Gastroesophageal sphincter (tissue), 4 donors: ENCODE measurements around the gene MCMBP. TPM values are rescaled to one million over a fixed set of nuclear protein-coding genes. Genes with fewer than 3 reads are reported as not detected.
"Not testable (repeated sequence)": the region's sequence is repeated elsewhere in the genome, so short reads cannot be mapped to it uniquely, and the experiment has no call there.

ENCODE experiments used
- ATAC-seq: fragments of 150-250 bp; one replicate; pipeline ENCODE4 v1.9.1; 2016; ENCODE audit warnings: mild to moderate bottlenecking, moderate library complexity
- H3K27ac ChIP-seq, 4 donors: fragments of 200-600 bp; sonication (generic) in 3 of 4; 1 replicate in 3 of 4; 2 replicates in 1 of 4; pipeline ENCODE4 v1.5.1; 2016 to 2019
- H3K27me3 ChIP-seq: fragments of 200-600 bp; sonication (generic); one replicate; pipeline ENCODE4 v1.5.1; 2019
- H3K36me3 ChIP-seq, 2 donors: fragments of 200-600 bp; sonication (generic); one replicate each; pipeline ENCODE4 v1.5.1; 2019; ENCODE audit warnings: control low read depth in 1 of 2
- H3K4me1 ChIP-seq, 3 donors: fragments of 200-600 bp; sonication (generic); 1 replicate in 2 of 3; 2 replicates in 1 of 3; pipeline ENCODE4 v1.5.1; 2016 to 2019; ENCODE audit warnings: control low read depth in 2 of 3
- H3K4me3 ChIP-seq, 2 donors: fragments of 200-600 bp; sonication (generic); one replicate each; pipeline ENCODE4 v1.5.1; 2019; ENCODE audit warnings: mild to moderate bottlenecking in 1 of 2, moderate library complexity in 1 of 2
- H3K9me3 ChIP-seq, 3 donors: fragments of 200-600 bp; sonication (generic); one replicate each; pipeline ENCODE4 v1.5.1; 2017 to 2019; ENCODE audit warnings: control low read depth in 2 of 3
- EP300 ChIP-seq: sonication (generic); formaldehyde crosslinking; IDR thresholded peaks from one replicate; pipeline ENCODE4 v1.6.1; 2017; ENCODE audit warnings: antibody characterized with exemption, mild to moderate bottlenecking
- POLR2A ChIP-seq, 2 donors: fragments of 450-650 bp; IDR thresholded peaks; one replicate each; pipeline ENCODE4 v1.6.1; 2017; ENCODE audit warnings: antibody characterized with exemption in 2 of 2, mild to moderate bottlenecking in 2 of 2, moderate library complexity in 1 of 2
- POLR2AphosphoS5 ChIP-seq: sonication (generic); formaldehyde crosslinking; IDR thresholded peaks from one replicate; pipeline ENCODE4 v1.6.1; 2017; ENCODE audit warnings: antibody characterized with exemption
- WGBS, 2 donors: methylation state at CpG; one replicate each; pipeline ENCODE4 v1.1.5; 2018; ENCODE audit warnings: low coverage in 1 of 2; 5-methylcytosine and 5-hydroxymethylcytosine counted together
- total RNA-seq, 4 donors: library from RNA; depleted of rRNA; stranded (reverse); fragments of >200 nt; gene quantifications; one replicate each; pipeline ENCODE4 v1.1.0, GENCODE V29; 2016
- TF ChIP-seq, protein P1 (sequence below), 4 experiments: fragments of 200-600 bp in 2 of 4; fragments of 450-650 bp in 2 of 4; sonication (generic) in 1 of 4; IDR thresholded peaks; one replicate each; pipeline ENCODE4 v1.5.1; 2017 to 2019; ENCODE audit warnings: antibody characterized with exemption in 4 of 4, mild to moderate bottlenecking in 2 of 4, moderate library complexity in 2 of 4

Gene MCMBP
- total RNA-seq, 4 donors from 2014 or later: 45.0 to 68.0 (median 54.8) TPM

DNA sequence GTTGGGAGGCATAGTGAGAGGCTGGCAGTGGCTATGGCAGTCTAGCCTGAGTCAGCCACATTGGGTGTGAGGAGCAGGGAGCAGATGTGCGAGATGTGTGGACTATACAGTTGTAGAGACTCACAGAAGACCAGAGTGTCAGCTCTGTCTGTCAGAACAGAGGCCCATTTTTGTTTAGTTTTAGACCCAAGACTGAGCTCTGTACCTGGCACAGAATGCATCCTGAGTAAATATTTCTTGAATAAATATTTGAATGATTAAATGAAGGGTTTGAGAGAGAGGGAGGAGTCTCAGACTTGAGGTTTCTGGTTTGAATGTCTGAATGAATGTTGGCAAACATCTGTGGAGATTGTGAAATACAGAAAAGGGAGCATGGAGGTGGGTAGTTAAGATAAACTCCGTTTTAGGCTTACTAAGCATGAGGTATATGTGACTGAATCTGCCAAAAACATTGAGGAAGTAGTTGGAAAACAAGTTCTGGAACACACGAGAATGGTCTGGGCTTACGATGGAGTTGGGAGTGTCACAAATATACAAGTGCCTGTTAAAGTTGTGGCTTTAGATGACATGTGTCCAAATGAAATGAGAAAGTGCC is 23.5 kb upstream of the MCMBP start:
- Histone ChIP-seq H3K36me3 (peaks cover 3 to 28% of the 10 kb centered on the region in 2 donors), H3K27ac (peak overlapping the region; percentile 39 to 68 (median 60)), H3K9me3 (no peaks in the 10 kb centered on the region), H3K27me3 (no peaks in the 10 kb centered on the region), H3K4me1 (peaks cover 19 to 82% (median 31%) of the 10 kb centered on the region in 3 donors), H3K4me3 (no peak overlapping the region)
- peak; percentile 11 for ATAC-seq
- no peak for TF ChIP-seq POLR2A (IDR thresholded peaks at IDR 0.05)
- TF ChIP-seq POLR2AphosphoS5: peak; percentile 71
- 10 to 23% methylated on average over 3 to 4 of the region's 4 CpGs for WGBS, 2 donors

- H3K27ac ChIP-seq: no peak overlapping the region
- H3K4me3 ChIP-seq: peak overlapping the region in 1 of 2 donors; percentile 91
- no peaks in the 10 kb centered on the region for H3K27me3 ChIP-seq
- TF ChIP-seq POLR2A (IDR thresholded peaks at IDR 0.05): no peak
- TF ChIP-seq EP300: no peak
- no peak for TF ChIP-seq POLR2AphosphoS5
- TF ChIP-seq, protein P1, sequence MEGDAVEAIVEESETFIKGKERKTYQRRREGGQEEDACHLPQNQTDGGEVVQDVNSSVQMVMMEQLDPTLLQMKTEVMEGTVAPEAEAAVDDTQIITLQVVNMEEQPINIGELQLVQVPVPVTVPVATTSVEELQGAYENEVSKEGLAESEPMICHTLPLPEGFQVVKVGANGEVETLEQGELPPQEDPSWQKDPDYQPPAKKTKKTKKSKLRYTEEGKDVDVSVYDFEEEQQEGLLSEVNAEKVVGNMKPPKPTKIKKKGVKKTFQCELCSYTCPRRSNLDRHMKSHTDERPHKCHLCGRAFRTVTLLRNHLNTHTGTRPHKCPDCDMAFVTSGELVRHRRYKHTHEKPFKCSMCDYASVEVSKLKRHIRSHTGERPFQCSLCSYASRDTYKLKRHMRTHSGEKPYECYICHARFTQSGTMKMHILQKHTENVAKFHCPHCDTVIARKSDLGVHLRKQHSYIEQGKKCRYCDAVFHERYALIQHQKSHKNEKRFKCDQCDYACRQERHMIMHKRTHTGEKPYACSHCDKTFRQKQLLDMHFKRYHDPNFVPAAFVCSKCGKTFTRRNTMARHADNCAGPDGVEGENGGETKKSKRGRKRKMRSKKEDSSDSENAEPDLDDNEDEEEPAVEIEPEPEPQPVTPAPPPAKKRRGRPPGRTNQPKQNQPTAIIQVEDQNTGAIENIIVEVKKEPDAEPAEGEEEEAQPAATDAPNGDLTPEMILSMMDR (IDR thresholded peaks at IDR 0.05): no peak
- ATAC-seq: no peak
- 69 to 87% methylated on average over 3 of the region's 3 CpGs for WGBS, 2 donors
- peaks cover 3 to 17% of the 10 kb centered on the region in 2 donors for H3K36me3 ChIP-seq
- H3K4me1 ChIP-seq: peaks cover 19 to 65% (median 24%) of the 10 kb centered on the region in 3 donors
- H3K9me3 ChIP-seq: no peaks in the 10 kb centered on the region
Observed at GRCh38 chr10:119893845-119894427, 21.3 kb upstream of the MCMBP start.

DNA sequence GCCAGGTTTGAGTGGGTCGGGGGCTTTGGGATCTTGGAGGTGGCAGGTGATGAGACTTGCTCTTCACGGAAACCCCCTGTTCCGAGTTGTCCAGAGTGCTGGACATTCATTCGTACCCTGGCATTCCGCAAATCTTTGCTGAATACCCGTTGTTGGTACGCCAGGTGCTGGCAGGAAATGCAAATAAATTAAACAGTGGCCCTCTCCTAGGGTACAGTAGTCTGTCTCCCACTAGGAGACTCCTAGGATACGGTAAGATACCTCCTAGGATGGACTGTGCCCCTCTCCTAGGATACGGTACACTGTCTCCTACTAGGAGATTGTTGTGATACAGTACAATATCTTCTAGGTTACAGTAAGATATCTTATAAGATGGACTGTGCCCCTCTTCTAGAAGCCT is 20.4 kb upstream of the MCMBP start:
- Histone ChIP-seq H3K36me3 (peaks cover 0 to 8% of the 10 kb centered on the region in 2 donors), H3K27me3 (no peaks in the 10 kb centered on the region), H3K4me1 (peaks cover 19 to 56% (median 24%) of the 10 kb centered on the region in 3 donors), H3K9me3 (no peaks in the 10 kb centered on the region), H3K27ac (peak overlapping the region; percentile 90 to 95 (median 92)), H3K4me3 (peak overlapping the region; percentile 91 to 97)
- 0 to 2% methylated on average over 2 to 4 of the region's 9 CpGs for WGBS, 2 donors
- ATAC-seq: no peak
- TF ChIP-seq POLR2A (IDR thresholded peaks at IDR 0.05): no peak
- TF ChIP-seq POLR2AphosphoS5: no peak
- TF ChIP-seq EP300: no peak
- TF ChIP-seq, protein P1 (IDR thresholded peaks at IDR 0.05): no peak

- H3K9me3 ChIP-seq: no peaks in the 10 kb centered on the region
- H3K27me3 ChIP-seq: no peaks in the 10 kb centered on the region
- peak within 1 kb of the TSS; percentile 90 to 95 (median 92) for H3K27ac ChIP-seq
- TF ChIP-seq, protein P1 (IDR thresholded peaks at IDR 0.05): peak in 2 of 4 experiments; percentile 29 to 40
- TF ChIP-seq EP300: no peak
- peak; percentile 80 to 86 for TF ChIP-seq POLR2A (IDR thresholded peaks at IDR 0.05)
- TF ChIP-seq POLR2AphosphoS5: peak; percentile 98
- H3K4me1 ChIP-seq: peaks cover 18 to 52% (median 24%) of the 10 kb centered on the region in 3 donors
- H3K36me3 ChIP-seq: peaks cover 0 to 8% of the 10 kb centered on the region in 2 donors
- WGBS, 2 donors: 1 to 3% methylated on average over 11 of the region's 61 CpGs
- ATAC-seq: peak; percentile 99
- H3K4me3 ChIP-seq: peak within 1 kb of the TSS; percentile 91 to 97
Observed at GRCh38 chr10:119892188-119893065, 19.8 kb upstream of the MCMBP start, which contains the start of gene SEC23IP. Gene SEC23IP, plus strand, starts transcription at chr10:119892730. Its CDS starts 53 bp downstream, at chr10:119892783.

- peak overlapping the region in 3 of 4 donors; percentile 90 to 95 (median 92) for H3K27ac ChIP-seq
- H3K4me3 ChIP-seq: peak overlapping the region; percentile 91 to 97
- H3K36me3 ChIP-seq, H3K9me3 ChIP-seq, H3K27me3 ChIP-seq, ATAC-seq: not testable (repeated sequence)
- WGBS, 2 donors: 17 to 54% methylated on average over 1 to 10 of the region's 14 CpGs
- H3K4me1 ChIP-seq: peaks cover 12 to 46% (median 22%) of the 10 kb centered on the region in 3 donors
Observed at GRCh38 chr10:119891849-119892187, 19.2 kb upstream of the MCMBP start.

DNA sequence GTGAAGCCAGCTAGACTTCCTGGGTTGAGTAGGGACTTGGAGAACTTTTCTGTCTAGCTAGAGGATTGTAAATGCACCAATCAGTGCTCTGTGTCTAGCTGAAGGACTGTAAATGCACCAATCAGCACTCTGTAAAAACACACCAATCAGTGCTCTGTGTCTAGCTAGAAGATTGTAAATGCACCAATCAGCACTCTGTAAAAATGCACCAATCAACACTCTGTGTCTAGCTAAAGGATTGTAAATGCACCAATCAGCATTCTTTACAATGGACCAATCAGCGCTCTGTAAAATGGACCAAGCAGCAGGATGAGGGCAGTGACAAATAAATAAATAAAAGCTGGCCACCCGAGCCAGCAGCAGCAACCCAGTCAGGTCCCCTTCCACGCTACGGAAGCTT is 17.7 kb upstream of the MCMBP start:
- not testable (repeated sequence) for ATAC-seq, H3K9me3 ChIP-seq
- WGBS, 2 donors: 82 to 90% methylated on average over 3 to 4 of the region's 4 CpGs

DNA sequence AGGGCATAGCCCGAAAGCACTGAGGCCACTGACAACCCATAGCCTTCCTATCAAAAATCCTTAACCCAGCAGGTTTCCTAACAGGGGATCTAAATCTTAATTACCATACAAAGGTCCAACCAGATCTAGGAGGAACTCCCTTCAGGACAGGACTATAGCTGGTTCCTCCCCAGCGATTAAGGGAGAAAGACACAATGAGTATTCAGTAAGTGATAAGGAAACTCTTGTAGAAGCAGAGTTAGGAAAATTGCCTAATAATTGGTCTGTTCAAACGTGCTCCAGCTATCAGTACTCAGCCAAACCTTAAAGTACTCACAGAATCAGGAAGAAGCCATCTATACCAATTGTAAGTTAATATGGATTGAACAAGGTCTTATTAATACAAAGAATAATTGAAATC is 16.6 kb upstream of the MCMBP start:
- H3K9me3 ChIP-seq, H3K27ac ChIP-seq, H3K27me3 ChIP-seq, ATAC-seq, H3K4me3 ChIP-seq, H3K36me3 ChIP-seq: not testable (repeated sequence)
- WGBS, 2 donors: 49 to 59% methylated on average over 3 of the region's 3 CpGs
- peaks cover 8 to 20% (median 8%) of the 10 kb centered on the region in 3 donors for H3K4me1 ChIP-seq

More for the DNA sequence above, 17.7 kb upstream of the MCMBP start:
- H3K27me3 ChIP-seq, H3K4me3 ChIP-seq, H3K36me3 ChIP-seq, H3K27ac ChIP-seq: not testable (repeated sequence)
- peaks cover 8 to 31% (median 12%) of the 10 kb centered on the region in 3 donors for H3K4me1 ChIP-seq

GRCh38 chr10:119888715-119889114 is 16.1 kb upstream of the MCMBP start:
- peaks cover 3 to 15% (median 5%) of the 10 kb centered on the region in 3 donors for H3K4me1 ChIP-seq
- not testable (repeated sequence) for H3K27me3 ChIP-seq, H3K9me3 ChIP-seq, ATAC-seq, H3K4me3 ChIP-seq, H3K27ac ChIP-seq, H3K36me3 ChIP-seq
- 65 to 75% methylated on average over 2 of the region's 3 CpGs for WGBS, 2 donors

DNA sequence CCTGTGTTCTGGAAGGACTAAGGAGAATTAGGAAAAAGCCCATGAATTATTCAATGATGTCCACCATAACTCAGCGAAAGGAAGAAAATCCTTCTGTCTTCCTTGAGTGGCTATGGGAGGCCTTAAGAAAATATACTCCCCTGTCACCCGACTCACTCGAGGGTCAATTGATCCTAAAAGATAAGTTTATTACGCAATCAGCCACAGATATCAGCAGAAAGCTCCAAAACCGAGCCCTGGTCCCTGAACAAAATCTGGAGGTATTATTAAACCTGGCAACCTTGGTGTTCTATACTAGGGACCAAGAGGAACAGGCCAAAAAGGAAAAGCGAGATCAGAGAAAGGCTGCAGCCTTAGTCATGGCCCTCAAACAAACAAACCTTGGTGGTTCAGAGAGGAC is 13.4 kb upstream of the MCMBP start:
- not testable (repeated sequence) for H3K36me3 ChIP-seq, H3K9me3 ChIP-seq, H3K27ac ChIP-seq, H3K27me3 ChIP-seq, ATAC-seq, H3K4me1 ChIP-seq, H3K4me3 ChIP-seq
- 88 to 93% methylated on average over 3 to 6 of the region's 6 CpGs for WGBS, 2 donors
